ENCODE results near the gene NIF3L1.

Gene NIF3L1, protein sequence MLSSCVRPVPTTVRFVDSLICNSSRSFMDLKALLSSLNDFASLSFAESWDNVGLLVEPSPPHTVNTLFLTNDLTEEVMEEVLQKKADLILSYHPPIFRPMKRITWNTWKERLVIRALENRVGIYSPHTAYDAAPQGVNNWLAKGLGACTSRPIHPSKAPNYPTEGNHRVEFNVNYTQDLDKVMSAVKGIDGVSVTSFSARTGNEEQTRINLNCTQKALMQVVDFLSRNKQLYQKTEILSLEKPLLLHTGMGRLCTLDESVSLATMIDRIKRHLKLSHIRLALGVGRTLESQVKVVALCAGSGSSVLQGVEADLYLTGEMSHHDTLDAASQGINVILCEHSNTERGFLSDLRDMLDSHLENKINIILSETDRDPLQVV

GRCh38 chr2:200888704-200889625 lies at the start of gene NIF3L1, which contains the start of gene PPIL3:
TSS of gene NIF3L1 (plus strand) at chr2:200889371. CDS start at chr2:200891944, 2,573 bp downstream.
TSS of gene PPIL3 (minus strand) at chr2:200889077. CDS start at chr2:200887615, 1,462 bp downstream.
- DNase-seq: peak; percentile 98

DNA sequence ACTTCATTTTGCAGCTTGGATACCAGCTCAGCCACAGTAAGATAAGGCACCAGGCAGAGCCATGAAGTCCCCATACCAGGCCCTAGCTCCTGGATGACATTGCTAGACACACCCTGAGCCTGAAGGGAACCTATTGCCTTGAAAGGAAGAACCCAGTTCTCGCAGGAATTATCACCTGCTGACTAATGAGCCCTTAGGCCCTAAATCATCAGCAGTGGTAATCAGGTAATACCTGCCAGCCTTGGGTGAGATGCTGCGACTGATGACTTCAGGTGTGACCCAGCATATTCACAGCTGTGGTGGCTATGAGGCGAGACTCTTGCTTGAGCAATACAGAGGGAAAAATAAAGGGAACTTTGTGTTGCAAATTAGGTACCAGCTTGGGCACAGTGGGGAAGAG lies 49.7 kb upstream of the NIF3L1 start:
- DNase-seq: no peak

DNA sequence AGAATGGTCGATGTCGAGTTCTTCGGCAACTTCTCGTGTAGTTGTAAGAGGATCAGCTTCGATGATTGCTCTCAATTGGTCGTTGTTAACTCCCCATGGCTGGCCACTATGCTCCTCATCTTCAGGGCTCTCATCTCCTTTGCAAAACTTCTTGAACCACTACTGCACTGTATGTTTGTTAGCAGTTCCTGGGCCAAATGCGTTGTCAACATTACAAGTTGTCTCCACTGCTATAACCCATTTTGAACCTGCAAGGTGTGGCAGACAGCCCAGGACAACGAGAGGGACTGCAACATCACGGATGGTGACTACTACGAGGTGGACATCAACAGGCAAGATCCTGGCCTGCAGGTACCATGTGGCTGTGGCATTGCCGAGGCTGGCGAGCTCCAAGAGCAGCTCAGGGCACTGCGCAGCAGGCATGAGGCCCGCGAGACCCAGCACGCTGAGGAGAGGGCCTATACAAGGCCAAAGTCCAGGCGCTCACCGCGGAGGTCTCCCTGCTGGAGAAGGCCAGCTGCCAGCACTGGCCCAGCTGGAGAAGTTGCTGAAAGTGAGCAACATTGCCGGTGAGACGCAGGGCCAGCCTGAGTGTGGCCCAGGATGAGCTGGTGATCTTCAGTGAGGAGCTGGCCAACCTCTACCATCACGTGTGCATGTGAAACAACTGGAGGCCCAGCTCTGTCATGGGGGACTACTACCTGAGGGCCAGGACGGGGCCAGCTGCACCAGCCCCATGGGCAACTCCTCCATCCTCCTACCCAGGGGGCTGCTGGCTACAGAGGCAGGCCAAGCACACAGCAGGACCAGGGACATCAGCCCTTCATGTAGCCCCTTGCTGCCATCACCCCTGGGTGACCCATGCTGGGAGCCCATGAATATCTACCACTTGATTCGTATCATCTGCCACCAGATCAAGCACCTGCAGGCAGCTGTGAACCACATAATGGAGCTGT lies 44.9 kb upstream of the NIF3L1 start:
- no peak for DNase-seq

DNA sequence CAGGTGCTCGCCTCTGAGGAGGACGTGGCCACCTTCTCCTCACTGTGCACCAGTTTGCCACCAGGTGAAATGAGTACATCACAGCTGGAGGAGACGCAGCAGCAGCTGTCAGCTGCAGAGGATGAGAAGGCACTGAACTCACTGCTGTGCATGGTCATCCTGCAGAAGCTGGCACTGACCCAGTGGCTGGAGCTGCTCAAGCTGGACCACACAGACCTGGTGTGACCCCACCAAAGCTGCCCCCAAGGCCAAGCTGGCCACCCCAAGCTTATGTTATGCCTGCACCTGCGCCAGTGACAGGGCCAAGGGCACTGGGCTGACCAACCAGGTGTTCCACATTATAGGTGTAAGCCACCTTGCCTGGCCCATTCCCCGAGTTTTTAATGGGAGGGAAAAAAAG lies 44.0 kb upstream of the NIF3L1 start:
- DNase-seq: no peak

DNA sequence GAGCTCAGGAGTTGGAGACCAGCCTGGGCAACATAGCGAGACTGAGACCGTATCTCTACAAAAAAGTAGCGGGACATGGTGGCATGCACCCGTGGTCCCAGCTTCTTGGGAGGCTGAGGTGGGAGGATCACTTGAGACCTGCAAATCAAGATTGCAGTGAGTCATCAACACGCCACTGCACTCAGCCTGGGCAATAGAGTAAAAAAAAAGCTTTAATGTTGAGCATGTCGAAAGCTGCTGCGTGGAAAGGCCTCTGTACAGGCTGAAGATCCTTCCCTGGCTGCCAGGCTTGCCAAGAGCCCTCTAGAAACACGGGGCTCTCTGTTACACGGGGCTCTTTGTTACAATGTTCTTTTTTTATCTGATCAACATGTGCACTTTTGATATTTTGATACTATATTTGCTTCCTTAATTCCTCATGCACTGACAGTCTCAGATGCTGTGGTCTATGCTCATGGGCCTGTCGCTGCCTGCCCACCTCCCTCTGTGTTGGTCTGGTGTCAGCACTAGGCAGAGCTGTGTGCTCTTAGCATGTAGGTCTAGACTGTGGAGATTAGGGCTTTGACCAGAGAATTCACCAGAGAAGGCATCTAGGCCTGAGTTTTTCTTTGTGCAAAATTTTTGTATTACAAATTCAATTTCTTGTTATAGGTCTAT lies 43.4 kb upstream of the NIF3L1 start:
- no peak for DNase-seq

DNA sequence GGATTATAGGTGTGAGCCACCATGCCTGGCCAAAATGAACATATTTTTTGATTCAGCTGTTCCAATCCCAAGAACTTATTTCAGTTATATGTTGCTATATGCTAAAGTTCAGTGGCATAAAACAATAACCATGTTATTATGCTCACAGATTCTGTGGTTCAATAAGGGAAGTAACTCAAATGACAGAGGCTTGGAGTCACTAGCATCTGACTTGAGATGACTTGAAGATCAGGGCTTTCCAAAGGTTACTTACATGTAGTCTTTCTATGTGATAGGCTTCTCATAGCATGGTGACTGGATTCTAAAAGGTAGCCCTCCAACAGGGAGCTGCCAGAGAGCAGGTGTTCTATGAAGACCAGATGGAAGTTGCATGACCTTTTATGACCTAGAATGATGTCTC lies 41.9 kb upstream of the NIF3L1 start:
- DNase-seq: no peak

GRCh38 chr2:200847939-200848338 lies 41.2 kb upstream of the NIF3L1 start:
- DNase-seq: no peak

- DNase-seq: no peak
Observed at GRCh38 chr2:200850512-200851256, 38.5 kb upstream of the NIF3L1 start.

DNA sequence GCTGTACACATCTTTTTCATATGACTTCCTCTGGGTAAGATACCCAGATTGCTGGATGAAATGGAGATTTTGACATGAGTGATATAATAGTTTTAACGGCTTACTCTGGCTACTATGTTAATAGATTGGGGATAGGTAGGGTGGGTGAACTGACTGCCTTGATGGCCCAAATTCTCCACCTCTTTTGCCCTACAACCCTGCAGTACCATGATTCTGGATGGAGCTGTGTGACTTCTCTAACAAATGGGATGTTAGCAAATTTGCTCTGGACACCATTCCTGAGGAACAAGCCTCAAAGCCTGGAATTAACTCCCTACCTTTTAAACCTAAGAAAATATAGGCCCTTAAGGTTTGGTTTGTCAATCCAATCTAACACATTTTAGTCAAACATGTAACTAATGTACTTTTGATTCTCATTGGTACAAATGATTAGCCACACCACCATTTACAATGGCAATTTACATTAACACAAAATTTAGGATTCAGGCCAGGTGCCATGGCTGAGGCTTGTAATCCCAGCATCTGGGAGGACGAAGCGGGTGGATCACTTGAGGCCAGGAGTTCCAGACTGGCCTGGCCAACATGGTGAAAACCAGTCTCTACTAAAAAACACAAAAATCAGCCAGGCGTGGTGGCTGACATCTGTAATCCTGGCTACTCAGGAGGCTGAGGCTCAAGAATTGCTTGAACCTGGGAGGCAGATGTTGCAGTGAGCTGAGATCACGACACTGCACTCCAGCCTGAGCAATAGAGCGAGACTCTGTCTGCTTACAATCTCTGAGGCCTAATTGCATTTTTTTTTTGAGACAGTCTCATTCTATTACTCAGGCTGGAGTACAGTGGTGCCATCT lies 37.5 kb upstream of the NIF3L1 start:
- no peak for DNase-seq

- DNase-seq: no peak
Observed at GRCh38 chr2:200852605-200853004, 36.6 kb upstream of the NIF3L1 start.

DNA sequence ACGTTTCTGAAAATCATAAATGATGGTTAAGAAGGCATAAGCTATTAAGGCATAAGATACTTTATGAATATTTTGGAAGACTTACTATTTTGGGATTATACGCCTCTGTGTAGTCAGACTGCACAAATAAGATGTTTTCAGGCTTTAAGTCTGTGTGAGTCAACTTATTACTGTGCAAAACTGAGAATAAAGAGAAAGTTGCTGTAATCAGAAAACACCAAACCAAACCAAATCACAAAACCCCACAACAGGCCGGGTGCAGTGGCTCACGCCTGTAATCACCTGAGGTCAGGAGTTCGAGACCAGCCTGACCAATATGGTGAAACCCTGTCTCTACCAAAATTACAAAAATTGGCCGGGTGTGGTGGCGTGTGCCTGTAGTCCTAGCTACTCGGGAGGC lies 32.4 kb upstream of the NIF3L1 start:
- no peak for DNase-seq

DNA sequence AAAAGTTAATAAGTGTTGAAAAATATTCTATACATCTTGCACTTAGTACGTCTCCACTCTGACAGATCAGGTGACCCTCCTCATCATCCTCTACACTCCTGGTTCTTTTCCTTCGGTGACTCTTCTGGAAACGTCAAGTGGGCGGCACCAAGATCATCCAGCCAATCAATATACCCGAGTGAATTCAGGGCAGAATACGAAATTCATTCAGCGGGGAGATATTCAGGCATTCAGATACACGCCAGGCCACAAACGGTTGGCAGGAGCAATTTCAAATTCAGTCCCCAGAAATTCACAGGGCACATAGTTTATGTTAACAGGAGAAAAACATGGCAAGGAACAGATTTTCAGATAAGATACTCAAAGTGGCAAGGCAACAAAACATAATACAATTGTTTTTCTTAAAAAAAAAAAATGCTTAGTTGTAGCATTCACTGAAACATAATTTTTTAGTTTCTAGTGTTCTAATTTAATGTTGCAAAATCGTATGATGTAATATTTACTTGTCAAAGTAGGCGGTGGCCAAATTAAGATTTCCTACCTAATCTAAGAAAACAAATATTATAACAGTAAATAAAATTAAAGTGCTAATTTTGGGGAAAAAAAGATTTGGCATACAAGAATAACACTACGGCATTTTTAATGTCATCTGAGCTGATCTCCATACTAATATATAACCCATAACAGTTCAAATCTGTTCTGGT lies 28.9 kb upstream of the NIF3L1 start:
- peak; percentile 32 for DNase-seq

DNA sequence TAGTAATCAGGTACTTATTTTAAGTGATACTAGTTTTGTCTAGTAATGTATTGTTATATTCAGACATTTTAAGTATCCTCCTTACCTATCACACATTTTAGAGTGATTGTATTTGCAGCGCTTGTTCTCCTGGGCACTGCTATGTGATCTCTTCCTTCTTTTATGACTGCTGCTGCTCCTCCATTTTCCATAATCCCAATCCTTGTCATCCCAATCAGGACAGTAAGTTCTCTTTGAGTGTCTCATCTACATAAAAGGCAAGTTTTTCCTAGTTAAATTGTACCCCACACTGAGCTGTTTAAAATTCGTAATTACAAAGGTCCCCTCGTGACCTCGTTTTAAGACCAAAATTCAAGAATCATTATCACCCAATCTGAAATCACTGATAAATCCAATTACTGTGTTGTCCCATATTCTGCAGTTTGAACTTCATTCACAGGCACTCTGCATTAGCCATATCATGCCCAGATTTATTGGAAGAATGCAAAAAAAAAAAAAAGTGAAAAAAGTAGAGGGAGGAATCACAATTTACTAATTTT lies 27.5 kb upstream of the NIF3L1 start:
- DNase-seq: no peak

- DNase-seq: peak; percentile 79
Observed at GRCh38 chr2:200862532-200863000, 26.6 kb upstream of the NIF3L1 start.

DNA sequence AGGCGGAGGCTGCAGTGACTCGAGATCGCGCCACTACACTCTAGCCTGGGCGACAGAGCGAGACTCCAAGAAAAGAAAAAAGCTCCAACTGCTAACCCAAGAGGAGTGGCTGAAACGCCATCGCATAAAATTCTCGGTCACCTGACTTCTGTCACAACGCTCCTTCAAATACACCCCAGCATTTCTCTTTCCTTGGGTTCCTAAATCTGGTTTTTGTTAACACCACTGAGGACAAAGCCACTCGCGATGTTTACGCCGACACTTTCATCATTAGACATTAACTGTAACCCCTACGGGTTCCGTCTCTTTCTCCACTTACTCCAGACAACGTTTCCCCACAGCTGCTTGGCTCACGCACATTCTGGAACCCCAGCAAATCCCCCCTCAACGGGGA lies 25.4 kb upstream of the NIF3L1 start:
- DNase-seq: peak; percentile 22

- peak; percentile 96 for DNase-seq
Observed at GRCh38 chr2:200864176-200865034, 24.8 kb upstream of the NIF3L1 start, which contains the start of gene CLK1. TSS of gene CLK1 (minus strand) at chr2:200864658. CDS start at chr2:200861862, 2,796 bp downstream.

GRCh38 chr2:200869014-200869413 lies 20.2 kb upstream of the NIF3L1 start:
- DNase-seq: no peak

GRCh38 chr2:200871151-200871550 lies 18.0 kb upstream of the NIF3L1 start:
- no peak for DNase-seq

Measured in stimulated activated CD4-positive, alpha-beta T cell treated with anti-CD3 and anti-CD28 coated beads, Interleukin-4, amount 100 ng/mL, for 24 hours (primary cell).